NCI-H1105 (cell line): Measurements from ENCODE around the gene CLCF1.

Experiments used
- DNase-seq: peaks from one replicate; lab custom pipeline; 2025; lab: John Stamatoyannopoulos, UW

CLCF1 gene

DNA sequence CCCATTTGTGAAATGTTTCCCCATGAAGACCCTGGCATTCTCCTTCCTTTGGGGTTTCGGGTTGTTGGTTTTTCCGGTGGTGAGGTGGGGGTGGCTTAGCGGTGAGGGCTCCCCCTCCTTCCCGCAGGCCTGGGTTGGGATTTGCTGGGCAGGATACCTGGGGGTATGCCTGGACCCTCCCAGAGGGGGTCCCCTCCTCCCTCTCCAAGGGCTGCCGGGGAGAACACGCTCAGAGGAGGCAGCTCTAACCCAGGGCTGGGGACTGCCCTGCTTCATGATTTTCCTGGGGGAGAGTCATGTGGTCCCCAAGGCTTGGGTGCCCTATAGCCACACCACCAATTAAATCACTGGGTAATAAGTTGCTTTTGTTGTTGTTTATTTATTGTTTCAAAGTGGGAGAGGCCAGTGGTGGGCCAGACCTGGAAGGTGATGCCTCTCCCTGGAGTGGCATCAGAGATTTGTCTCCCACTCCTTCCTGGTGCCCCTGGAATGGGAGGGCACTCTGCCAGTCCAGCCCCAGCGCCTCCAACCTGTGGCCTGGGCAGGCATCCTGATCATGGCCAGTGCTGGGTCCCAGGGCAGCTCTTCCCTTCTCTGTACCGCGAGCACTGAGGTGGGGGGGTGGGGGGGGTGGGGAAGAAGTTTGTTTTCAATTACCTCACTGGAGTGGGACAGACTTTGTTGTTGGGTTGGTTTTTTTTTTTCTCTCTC is 1.3 kb upstream of the CLCF1 start:
- DNase-seq = no peak

DNA sequence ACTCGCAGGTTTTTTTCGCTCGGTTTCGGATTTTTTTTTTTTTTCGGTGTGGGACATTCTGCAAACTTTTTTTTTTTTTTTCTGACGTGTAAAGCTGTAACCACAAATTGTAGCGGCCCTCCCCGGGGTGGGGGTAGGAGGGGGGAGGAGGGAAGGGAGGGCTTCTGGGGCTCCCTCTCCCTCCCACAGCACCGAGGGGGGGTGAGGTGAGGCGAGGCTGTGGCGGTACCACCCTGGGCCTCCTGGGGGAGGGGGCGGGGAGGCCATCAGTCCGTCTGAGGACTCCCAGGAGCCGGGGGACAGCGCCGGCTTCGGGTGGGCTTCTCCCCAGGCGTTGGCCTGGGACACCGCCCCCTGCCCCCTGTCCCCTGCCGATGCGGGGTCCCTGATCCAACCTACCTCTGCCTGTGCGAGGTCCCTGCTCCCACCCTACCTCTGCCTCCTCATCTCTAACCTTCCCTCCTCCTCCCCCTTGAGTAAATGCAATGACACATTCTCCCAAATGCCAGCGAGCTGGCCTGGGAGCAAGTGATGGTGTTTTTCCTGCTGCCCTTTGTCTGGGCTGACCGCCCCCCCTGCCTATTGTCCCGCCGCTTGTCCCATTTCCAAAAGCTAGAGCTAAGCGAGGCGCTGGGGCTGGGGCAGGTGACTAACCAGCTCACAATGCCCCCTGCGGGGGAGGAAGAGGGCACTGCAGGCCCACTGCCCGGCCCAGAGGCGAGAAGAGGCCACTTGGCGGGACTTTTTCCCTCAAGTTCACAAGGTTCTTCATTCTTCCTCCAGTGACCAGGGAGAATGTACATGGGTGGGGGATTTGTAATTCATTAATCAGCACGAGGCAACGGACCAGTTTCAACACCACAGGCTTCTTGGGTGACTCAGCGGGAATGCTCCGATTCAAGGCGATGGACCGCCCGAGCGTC is 511 bp upstream of the CLCF1 start:
- no peak for DNase-seq

DNA sequence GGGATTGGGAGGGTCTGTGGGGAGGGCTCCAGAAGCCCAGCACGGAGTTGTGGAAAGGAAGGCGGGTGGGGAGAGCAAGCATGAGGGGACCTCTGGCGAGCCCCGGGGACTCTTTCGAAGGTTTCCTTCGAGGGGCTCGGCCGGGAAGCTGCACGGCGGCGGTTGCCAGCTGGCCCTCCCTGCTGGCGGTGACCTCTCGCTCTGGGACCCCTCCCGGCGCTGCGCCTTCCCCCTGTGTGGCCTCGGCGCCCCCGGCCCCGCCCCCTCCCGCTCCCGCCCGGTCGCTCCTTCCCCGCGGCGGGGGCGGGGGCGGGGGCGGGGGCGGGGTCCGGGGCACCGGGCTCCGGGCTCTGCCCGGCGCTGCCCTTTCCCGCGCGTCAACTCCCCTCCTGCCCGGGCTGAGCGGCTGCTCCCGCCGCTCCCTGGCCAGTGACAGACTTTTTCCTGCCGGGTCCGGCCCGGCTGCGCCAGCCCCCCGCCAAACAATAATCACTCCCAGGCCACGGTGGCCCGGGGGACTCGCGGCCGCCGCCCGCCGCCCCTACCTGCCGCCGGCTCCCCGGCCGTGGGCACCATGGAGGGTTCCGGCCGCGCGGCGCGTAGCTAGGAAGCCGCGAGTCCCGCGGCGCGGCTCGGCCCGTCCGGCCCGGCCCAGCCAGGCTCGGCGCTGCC is 941 bp downstream of the CLCF1 start:
- DNase-seq = no peak

DNA sequence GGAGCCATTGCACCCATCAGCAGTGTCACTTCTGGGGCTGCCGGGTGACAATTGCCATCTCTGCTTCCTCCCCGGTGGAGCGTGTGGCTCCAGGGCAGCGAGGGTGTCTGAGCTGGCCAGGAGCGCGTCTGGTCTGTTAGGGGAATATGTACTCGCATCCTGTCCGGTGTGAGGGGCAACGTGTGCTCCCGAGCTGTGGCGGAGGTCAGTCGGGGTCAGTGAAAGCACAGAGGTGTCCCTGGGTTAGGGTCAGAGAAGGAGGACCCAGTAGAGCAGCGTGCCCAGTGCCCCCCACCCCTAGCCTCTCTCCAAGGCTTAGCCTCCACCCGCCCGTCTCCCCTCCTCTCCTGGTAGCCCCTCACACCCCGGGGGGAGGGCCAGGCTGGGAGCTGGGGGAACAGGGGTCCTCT is 1.5 kb downstream of the CLCF1 start:
- no peak for DNase-seq

DNA sequence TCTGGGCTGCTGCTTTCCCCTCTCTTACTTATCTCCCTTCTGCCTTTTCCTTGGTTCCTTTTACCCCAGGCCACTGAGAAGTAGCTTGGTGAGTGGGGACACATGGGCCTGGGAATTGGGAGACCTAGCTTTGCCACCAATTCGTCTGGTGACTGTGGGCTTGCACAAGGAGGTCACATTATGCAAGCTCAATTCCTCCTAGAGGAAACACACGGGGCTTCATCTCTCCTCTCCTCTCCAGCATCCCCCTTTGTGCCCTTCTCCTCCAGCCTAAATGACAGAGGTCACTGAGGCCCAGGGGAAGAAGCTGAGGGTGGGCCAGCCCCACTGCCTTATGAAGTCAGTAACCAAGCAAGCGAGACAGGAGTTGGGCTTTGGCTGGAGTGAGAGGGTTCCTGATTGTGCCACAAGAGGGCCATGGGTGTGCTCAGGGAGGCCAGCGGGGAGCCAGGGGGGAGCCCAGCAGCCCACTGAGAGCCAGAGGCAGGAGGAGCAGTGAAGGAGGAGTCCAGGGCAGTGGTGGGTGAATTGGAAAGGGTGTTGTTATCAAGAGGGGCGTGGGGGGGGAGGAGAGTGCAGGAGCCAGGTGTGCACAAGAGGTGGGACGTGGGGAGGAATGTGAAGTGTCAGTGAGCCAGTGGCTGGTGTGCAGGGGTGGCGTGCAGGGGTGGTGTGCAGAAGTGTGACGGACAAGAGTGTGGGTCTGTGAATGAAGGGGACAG is 2.0 kb downstream of the CLCF1 start:
- no peak for DNase-seq

DNA sequence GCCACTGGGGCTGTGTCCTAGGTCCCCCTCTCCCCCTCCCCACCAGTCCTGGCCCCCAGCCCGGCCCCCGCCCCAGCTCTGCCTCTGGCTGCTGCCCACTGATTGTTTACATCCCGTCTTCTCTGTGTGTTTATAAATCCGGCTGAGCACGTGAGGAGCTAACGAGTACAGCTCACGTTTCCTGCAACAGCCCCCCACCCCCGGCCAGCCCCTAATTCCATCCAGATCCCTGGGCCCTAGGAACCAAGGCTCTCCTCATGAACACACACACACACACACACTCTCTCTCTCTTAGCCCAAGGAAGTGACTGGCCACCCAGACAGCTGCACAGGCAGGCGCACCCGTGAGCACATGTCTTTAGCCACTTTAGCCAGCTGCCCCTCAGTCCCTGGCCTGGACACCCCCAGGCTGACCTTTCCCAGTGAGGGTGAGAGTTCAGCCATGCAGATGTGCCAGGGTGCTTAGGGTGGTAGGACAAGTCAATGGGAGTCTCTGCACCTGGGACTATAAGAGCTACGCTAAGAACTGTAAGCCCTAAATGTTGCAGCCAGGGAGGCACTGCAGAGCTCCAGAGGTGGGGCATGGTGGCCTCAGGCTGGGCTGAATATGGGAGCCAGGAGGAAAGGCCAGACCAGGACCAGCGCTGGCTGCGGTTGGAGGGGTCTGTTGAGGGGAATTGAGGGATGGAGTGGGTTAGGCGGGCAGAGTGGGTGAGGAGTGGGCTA is 2.9 kb downstream of the CLCF1 start:
- no peak for DNase-seq

DNA sequence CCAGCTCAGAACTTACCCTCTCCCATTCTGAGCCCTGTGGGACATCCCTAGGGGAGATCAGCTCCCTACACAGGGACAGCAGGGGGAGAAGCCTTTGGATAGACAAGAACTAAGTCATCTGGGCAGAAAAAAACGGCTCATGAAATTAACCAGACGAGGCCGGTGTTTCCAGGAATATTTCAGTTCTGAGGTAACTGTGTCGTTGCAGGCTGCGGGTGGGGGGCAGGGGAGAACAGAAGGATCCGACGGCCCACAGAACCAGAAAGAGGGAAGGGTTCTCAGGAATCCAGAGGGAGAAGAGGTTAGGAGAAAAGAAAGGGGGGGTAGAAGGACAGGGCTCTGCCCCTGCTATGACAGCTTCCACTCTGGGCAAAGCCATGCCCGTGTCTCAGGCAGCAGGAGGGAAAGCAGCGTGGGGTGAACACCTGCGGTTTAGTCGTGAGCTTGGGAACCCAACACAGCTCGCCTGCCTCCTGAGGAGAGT is 3.6 kb downstream of the CLCF1 start:
- DNase-seq = no peak

DNA sequence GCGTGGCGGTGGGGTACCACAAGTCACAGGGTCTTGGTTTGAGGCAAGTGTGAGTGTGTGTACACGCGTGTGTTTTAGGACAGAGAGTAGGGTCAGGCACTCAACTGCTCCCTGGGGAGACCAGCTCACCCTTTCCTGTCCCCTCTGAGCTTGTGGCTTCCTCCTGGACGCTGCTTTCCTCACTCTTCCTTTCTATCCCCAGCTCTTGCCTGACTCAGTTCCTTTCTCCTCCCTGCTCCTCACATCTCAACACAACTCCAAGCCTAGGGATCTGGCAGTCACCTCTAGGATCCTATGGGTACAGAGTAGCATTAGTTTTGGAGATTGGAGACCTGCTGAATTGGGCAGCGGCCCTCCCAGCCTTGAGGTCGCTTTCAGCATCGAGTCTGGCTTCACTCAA is 4.1 kb downstream of the CLCF1 start:
- DNase-seq = no peak

DNA sequence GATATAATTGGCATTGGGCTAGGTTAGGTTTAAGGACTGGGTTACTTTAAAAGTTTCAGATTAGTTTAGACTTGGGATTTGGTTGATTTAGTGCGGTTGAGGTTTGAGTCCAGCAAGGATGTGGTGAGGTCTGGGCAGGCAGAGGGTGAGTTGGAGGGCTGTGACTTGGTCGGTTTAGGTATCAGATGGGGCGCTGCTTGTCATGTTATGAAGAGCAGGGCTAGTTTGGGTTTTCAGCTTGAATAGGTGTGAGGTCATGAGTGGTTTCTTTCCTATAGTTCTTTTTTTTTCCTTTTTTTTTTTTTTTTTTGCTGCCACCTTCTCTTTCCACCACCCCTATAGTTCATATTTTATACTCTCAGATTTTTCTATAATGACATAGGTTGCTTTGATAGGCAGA is 4.8 kb downstream of the CLCF1 start:
- DNase-seq = no peak

DNA sequence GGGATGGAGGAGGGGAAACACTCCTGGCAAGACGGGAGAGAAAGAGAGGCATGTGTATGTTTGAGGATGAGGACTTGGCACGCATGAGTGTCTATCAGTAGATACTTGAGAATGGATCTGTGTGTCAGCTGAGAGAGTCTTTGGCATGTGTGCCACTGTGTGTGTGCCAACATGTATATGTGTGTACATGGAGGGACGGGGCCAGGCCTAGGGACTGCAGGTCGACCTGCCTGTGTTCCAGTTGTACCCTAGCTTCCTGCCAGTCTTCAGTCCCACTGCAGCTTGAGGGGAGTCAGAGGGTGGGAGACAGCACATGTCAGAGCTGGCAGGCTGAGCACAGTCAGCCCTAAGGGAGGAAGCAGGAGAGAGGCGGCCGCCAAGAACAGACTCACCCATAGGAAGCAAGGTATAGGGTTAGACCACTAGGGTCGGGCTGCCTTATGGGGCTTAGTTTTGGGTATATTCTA is 5.6 kb downstream of the CLCF1 start:
- no peak for DNase-seq

DNA sequence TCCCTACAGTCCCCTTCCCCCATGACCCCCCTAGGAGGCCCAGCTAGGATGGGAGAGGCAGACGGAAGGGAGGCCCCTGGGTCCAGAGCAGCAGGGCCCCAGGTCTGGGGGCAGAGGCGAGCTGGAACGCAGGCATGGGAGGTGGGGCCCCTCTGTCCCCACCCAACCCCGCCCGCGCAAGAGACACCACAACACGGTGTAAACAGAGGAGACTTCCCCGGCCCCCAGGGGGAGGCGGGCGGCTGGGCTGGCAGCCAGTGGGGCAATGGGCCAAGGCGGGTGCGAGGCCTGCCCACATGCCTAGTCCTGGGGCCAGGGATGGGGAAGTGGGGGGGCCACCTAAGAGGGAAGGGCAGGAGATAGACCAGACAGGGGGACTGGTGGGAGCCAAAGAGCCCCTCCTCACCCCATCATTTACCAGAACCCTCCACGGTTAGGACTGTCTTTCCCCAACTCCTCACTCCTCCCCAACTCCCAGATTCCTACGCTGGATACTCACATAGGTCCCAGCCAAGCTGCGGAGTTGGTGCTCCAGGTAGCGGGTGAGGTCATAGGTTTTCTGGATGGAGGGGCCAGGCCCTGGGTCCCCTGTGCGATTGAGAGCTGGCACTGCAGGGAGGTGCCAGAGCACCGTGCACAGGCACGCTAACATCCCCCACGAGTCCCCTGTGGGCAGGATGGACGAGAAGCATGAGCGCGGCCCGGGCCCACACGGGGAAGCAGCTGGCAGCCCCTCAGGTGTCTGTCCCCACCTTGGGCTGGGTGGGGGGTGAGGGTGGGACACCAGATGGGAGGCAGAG is 6.2 kb downstream of the CLCF1 start:
- DNase-seq = no peak

DNA sequence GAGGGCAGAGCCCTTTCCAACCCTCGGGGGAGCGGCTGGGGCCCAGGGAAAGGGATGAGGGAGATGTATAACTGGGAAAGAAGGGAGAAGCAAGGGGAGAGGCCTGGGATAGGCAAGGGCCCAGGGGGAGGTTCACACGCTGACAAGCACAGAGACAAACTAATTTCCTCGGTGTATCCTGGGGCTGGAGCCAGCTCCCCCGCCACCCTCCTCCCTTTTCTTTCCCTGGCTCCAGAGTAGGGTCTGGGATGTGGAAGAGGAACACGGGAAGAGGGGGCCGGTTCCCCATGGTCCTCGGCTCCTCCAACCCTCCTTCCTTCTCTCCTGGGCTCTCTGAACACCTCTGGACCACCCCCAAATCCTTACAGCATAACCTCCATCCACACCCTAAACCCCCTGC is 6.9 kb downstream of the CLCF1 start:
- no peak for DNase-seq

DNA sequence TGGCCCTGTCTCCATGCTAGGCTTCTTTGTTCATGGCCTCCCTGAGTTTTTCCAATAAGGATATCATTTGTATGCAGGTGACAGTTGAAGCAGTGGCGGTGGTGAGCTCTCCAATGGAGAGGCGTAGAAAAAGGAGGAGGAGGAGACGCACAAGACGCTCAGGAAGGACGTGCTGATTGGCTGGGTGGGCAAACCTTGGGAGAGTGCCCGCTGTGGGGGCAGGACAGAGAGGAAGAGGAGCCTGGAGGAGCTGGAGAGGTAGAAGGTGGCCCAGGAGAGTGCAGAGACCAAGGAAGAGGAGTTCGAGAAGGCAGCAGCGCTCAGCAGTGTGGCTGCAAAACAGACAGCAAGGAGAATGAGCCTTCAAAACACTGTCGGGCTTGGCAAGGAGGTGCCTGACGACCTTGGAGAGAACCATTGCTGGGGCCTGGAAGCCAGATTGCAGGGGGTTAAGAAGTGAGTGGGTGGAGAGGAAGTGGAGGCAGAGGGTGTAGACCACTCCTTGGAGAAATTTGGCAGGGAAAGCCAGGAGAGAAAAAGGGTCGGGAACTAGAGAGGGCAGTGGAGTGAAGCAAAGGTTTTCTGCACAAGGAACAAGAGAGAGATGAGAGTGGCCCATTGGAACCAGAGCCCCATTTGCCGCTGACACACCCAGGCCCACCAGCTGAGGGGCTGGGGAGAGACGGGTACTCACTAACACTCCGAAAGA is 7.5 kb downstream of the CLCF1 start:
- DNase-seq = no peak

DNA sequence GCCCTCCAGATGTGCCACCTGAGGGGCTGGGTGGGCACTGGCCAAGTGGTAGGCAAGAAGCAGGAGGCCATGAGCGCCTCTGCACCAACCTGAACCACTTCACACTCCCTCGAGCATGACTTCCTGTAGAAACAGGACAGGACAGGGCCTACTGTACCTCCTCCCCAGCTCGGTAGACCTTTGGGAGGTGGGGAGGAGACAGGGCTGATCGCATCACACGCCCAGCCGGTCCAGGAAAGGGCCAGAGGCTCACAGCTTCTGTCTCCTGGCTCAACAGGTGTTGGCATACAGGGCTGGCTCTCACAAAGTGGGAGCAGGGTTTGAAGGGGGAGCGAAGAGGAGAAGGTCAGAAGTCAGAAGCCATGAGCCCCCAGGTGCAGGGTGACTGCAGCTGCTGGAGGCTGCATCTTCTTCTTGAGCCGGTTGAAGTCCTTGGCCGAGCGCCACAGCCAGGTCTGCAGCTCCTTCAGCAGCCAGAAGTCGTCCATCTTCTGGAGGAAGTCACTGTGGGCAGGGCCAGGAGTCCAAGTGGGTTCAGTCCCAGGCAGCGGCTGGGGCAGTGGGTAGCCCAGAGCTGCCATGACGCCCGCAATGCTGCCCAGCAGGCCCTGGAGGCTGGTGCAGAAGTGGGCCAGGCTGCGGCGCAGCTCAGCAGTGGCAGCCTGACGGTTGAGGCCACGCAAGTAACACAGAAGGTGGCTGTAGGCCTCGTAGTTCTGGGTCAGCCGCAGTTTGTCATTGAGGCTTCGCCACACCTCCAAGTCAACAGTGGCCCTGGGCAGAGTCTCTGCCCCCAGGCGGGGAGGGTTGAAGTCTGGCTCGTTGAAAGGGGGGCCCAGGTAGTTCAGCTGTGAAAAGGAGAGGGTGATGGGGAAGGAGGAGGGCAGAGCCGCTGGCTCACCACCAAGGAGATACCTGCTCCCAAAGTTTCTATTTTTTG is 8.3 kb downstream of the CLCF1 start:
- DNase-seq = no peak

DNA sequence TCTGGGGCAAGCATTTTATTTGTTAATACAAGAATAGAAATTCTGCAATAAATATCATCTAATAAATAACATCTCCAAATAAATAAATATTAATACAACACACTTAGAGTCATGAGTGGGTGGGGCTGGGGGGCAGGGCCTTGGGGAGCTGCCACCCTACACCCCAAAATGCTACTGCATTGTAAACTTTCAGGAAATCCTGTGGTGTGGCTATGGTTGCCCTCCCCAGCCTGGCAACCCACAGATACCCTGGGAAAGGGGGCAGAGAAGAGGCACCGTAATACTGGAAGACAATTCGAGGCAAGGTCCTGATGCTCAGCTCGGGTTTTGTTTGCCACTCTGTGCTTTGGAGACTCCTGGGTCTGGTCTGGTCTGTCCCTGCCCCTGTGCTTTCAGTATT is 9.2 kb downstream of the CLCF1 start:
- DNase-seq = no peak

DNA sequence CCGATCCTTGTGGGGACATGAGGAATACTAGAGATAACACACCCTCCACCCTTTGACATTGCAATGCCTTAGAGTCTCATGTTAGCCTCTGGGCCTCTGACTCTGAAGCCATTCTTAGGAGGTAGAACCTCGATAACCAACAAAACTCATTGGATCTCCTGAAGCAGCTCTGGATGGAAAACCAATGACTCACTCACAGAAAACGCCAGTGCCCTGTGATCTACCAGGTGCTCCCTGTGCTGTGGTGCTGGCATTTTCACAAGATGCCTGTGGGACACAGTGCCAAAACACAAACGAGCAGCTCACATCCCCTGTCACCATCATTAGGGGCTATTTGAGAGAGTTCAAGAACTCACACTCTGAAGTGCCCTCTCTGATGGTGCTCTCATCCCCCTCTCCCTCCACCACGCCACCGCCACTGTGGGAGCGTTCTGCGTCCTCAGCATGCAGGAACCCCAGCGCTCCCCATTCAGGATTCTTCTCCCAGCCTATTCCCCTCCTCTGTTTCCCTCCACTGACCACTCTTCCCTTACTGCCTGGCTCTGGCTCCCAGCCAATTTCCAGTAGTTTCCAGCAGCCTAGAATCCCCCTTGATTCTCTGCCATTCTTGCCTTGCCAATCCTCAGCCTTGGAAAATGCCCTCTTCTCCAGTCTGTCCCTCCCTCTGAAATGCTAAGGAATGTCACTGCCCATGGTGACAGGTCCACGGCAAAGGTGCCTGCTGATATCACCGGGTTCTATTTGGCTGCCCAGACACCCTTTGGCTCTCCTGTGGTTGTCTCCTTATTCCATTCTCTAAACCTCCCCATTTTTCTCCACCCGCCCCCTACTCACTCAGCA is 15.3 kb downstream of the CLCF1 start:
- no peak for DNase-seq

DNA sequence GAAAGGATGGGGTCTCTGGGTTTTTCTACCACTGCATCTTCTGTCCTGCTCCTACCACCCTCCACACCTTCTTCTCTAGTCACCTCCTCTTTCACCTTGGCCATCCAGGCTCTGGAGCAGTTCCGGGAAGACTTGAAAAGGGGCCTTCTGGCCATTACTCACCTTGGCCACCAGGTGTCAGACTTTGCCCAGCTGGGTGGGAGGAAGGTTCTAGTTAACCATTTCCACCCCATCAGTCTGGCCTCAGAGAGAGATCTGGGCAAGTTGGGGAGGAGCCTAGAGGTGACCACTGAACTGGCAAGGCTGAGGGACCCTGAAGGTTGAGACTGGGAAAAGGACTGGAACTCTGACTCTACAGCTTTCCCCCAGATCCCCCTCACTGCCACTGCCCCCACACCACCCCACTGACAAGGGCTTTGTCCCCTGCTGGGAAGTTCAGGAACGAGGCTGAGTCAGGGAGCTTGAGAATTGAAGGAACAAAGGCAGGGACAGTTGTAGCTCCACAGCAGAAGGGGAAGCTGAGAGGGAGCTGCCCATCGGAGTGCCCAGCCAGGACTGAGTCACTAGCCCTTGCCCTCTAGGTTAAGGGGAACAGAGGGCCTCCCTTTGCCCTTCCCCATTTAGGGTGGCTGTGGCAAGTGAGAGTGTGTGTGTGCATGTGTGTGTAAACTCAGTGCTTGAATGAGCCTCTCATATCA is 16.4 kb downstream of the CLCF1 start:
- DNase-seq = peak; percentile 60
